Ishikawa (cell line): Measurements from ENCODE around the gene VGLL1.

ENCODE experiments used
- CEBPB ChIP-seq: IDR thresholded peaks from 2 replicates; pipeline ENCODE4 v1.6.1; 2012
- CREB1 ChIP-seq: IDR thresholded peaks from 2 replicates; pipeline ENCODE4 v1.6.1; 2012; ENCODE audit warnings: low read depth
- MAX ChIP-seq: IDR thresholded peaks from 2 replicates; pipeline ENCODE4 v1.6.1; 2012
- RAD21 ChIP-seq: IDR thresholded peaks from 2 replicates; pipeline ENCODE4 v1.6.1; 2012; ENCODE audit warnings: low read depth
- REST ChIP-seq: IDR thresholded peaks from 2 replicates; pipeline ENCODE4 v1.6.1; 2012; ENCODE audit warnings: low read depth, mild to moderate bottlenecking
- TCF12 ChIP-seq: IDR thresholded peaks from 2 replicates; pipeline ENCODE4 v1.6.1; 2012; ENCODE audit warnings: low read depth
- USF1 ChIP-seq: IDR thresholded peaks from 2 replicates; pipeline ENCODE4 v1.6.1; 2012
- YY1 ChIP-seq: IDR thresholded peaks from 2 replicates; pipeline ENCODE4 v1.6.1; 2012; ENCODE audit warnings: low read depth

GRCh38 chrX:136534131-136534530 is 2.1 kb downstream of the VGLL1 start:
- TF ChIP-seq TCF12 (no peak), MAX (no peak), REST (no peak), CEBPB (no peak), CREB1 (no peak), USF1 (no peak), RAD21 (no peak), YY1 (no peak)
